ENCODE measurements around the gene SEMA3C.

SEMA3C gene

GRCh38 chr7:80807166-80807900, 111.5 kb downstream of the SEMA3C start:
- Histone ChIP-seq H3K27me3 (ENCODE audit: control insufficient read depth in 3 of 3, insufficient read depth in 3 of 3, low read depth in 1 of 3, low read length in 3 of 3) (no peaks in the 10 kb centered on the region), H3K36me3 (replicated peaks in 1 of 2; ENCODE audit: control insufficient read depth in 2 of 2, insufficient read depth in 2 of 2, low read length in 2 of 2) (peaks cover 0 to 10% of the 10 kb centered on the region in 2 donors), H3K79me1 (ENCODE audit: low read depth, low read length) (no peaks in the 10 kb centered on the region), H2BK5ac (ENCODE audit: low read length) (no peak overlapping the region), H3K18ac (ENCODE audit: low read length) (no peak overlapping the region), H3K4me2 (ENCODE audit: insufficient read depth, low read length, poor library complexity, severe bottlenecking) (no peak overlapping the region), H2BK12ac (ENCODE audit: low read length) (no peak overlapping the region), H3K4me3 (ENCODE audit: low read length in 2 of 2) (no peak overlapping the region), H3K9ac (ENCODE audit: low read depth, low read length, poor library complexity) (no peak overlapping the region), H4K8ac (ENCODE audit: low read depth, low read length) (no peak overlapping the region), H2AK5ac (ENCODE audit: low read depth, low read length) (no peak overlapping the region), H3K14ac (ENCODE audit: low read length) (no peak overlapping the region), H2BK120ac (ENCODE audit: low read depth, low read length) (no peak overlapping the region), H4K91ac (ENCODE audit: low read depth, low read length, poor library complexity) (no peak overlapping the region), H3K4ac (ENCODE audit: low read length) (no peak overlapping the region), H3K27ac (replicated peaks; ENCODE audit: low read length) (no peak overlapping the region), H2AFZ (ENCODE audit: low read length) (no peak overlapping the region), H3K9me3 (replicated peaks in 1 of 2; ENCODE audit: control insufficient read depth in 2 of 2, insufficient read depth in 1 of 2, low read depth in 1 of 2, low read length in 2 of 2) (peaks cover 0 to 6% of the 10 kb centered on the region in 2 donors), H3K4me1 (ENCODE audit: control insufficient read depth in 2 of 2, insufficient read depth in 1 of 2, low read depth in 1 of 2, low read length in 2 of 2) (no peaks in the 10 kb centered on the region), H3K23ac (ENCODE audit: low read depth, low read length, poor library complexity) (no peak overlapping the region), H2BK15ac (ENCODE audit: low read length) (no peak overlapping the region)
- no peak for DNase-seq (ENCODE audit: low spot score)
- no CpG with 5 or more reads among the region's 3 CpGs for WGBS, 2 donors (ENCODE audit: extremely low coverage in 2 of 2, insufficient read length in 2 of 2, insufficient replicate concordance in 1 of 2)

DNA sequence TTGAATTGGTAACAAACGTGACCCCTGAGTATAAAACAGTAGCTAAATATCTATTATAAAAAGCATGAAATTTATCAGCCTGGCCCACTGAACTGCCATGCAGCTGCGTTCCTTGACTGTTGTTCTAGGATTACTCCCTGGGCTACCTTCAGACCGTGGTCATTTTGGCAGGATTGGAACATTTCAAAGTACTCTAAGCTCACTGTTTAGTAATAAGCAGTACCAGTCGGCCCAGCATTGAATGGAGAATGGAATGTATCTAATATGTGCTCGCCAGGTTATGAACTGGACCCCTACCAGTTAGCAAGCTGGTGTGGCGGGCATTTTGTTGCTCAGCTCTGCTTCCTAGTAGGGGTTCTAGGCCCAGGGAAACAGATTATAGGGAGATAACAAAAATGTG, 112.2 kb downstream of the SEMA3C start:
- Histone ChIP-seq H2BK120ac (ENCODE audit: low read depth, low read length) (no peak overlapping the region), H3K27me3 (ENCODE audit: control insufficient read depth in 3 of 3, insufficient read depth in 3 of 3, low read depth in 1 of 3, low read length in 3 of 3) (no peaks in the 10 kb centered on the region), H3K4me3 (ENCODE audit: low read length in 2 of 2) (no peak overlapping the region), H3K79me1 (ENCODE audit: low read depth, low read length) (no peaks in the 10 kb centered on the region), H2BK12ac (ENCODE audit: low read length) (no peak overlapping the region), H2BK5ac (ENCODE audit: low read length) (no peak overlapping the region), H2AK5ac (ENCODE audit: low read depth, low read length) (no peak overlapping the region), H3K36me3 (replicated peaks in 1 of 2; ENCODE audit: control insufficient read depth in 2 of 2, insufficient read depth in 2 of 2, low read length in 2 of 2) (peaks cover 0 to 10% of the 10 kb centered on the region in 2 donors), H3K27ac (replicated peaks; ENCODE audit: low read length) (no peak overlapping the region), H3K4me2 (ENCODE audit: insufficient read depth, low read length, poor library complexity, severe bottlenecking) (no peak overlapping the region), H3K9me3 (replicated peaks in 1 of 2; ENCODE audit: control insufficient read depth in 2 of 2, insufficient read depth in 1 of 2, low read depth in 1 of 2, low read length in 2 of 2) (peaks cover 0 to 6% of the 10 kb centered on the region in 2 donors), H3K9ac (ENCODE audit: low read depth, low read length, poor library complexity) (no peak overlapping the region), H4K8ac (ENCODE audit: low read depth, low read length) (no peak overlapping the region), H2BK15ac (ENCODE audit: low read length) (no peak overlapping the region), H3K4ac (ENCODE audit: low read length) (no peak overlapping the region), H3K4me1 (ENCODE audit: control insufficient read depth in 2 of 2, insufficient read depth in 1 of 2, low read depth in 1 of 2, low read length in 2 of 2) (no peaks in the 10 kb centered on the region), H2AFZ (ENCODE audit: low read length) (no peak overlapping the region), H3K23ac (ENCODE audit: low read depth, low read length, poor library complexity) (no peak overlapping the region), H4K91ac (ENCODE audit: low read depth, low read length, poor library complexity) (no peak overlapping the region), H3K18ac (ENCODE audit: low read length) (no peak overlapping the region), H3K14ac (ENCODE audit: low read length) (no peak overlapping the region)
- WGBS, 2 donors (ENCODE audit: extremely low coverage in 2 of 2, insufficient read length in 2 of 2, insufficient replicate concordance in 1 of 2), result no CpG with 5 or more reads among the region's 6 CpGs
- DNase-seq (ENCODE audit: low spot score), result no peak

DNA sequence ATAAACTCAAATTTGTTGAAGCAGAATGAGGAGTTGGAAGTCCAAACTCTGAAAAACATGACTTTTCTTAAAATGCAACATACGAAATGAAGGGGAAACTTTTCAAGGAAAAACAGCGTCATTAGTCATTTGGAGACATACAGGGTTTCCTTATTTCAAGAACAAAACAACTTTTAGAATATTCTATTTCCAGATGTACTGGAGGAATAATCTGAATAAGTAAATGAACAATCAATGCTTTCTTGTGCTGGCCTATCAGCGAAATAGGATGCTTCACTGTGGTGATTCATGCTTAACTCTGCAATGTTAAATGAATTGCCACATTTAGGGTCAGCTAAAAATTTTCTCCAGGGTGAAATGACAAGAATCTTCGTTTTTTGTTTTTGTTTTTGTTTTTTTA, 114.3 kb downstream of the SEMA3C start:
- Histone ChIP-seq H2AK5ac (ENCODE audit: low read depth, low read length) (no peak overlapping the region), H4K91ac (ENCODE audit: low read depth, low read length, poor library complexity) (no peak overlapping the region), H2BK12ac (ENCODE audit: low read length) (no peak overlapping the region), H3K36me3 (replicated peaks in 1 of 2; ENCODE audit: control insufficient read depth in 2 of 2, insufficient read depth in 2 of 2, low read length in 2 of 2) (peaks cover 0 to 10% of the 10 kb centered on the region in 2 donors), H3K14ac (ENCODE audit: low read length) (no peak overlapping the region), H4K8ac (ENCODE audit: low read depth, low read length) (no peak overlapping the region), H3K9me3 (replicated peaks in 1 of 2; ENCODE audit: control insufficient read depth in 2 of 2, insufficient read depth in 1 of 2, low read depth in 1 of 2, low read length in 2 of 2) (peaks cover 0 to 3% of the 10 kb centered on the region in 2 donors), H3K4me1 (ENCODE audit: control insufficient read depth in 2 of 2, insufficient read depth in 1 of 2, low read depth in 1 of 2, low read length in 2 of 2) (no peaks in the 10 kb centered on the region), H3K4ac (ENCODE audit: low read length) (no peak overlapping the region), H2BK120ac (ENCODE audit: low read depth, low read length) (no peak overlapping the region), H3K4me3 (ENCODE audit: low read length in 2 of 2) (no peak overlapping the region), H3K4me2 (ENCODE audit: insufficient read depth, low read length, poor library complexity, severe bottlenecking) (no peak overlapping the region), H2AFZ (ENCODE audit: low read length) (no peak overlapping the region), H3K79me1 (ENCODE audit: low read depth, low read length) (no peaks in the 10 kb centered on the region), H3K27ac (replicated peaks; ENCODE audit: low read length) (no peak overlapping the region), H3K9ac (ENCODE audit: low read depth, low read length, poor library complexity) (no peak overlapping the region), H3K18ac (ENCODE audit: low read length) (no peak overlapping the region), H2BK5ac (ENCODE audit: low read length) (no peak overlapping the region), H2BK15ac (ENCODE audit: low read length) (no peak overlapping the region), H3K27me3 (ENCODE audit: control insufficient read depth in 3 of 3, insufficient read depth in 3 of 3, low read depth in 1 of 3, low read length in 3 of 3) (no peaks in the 10 kb centered on the region), H3K23ac (ENCODE audit: low read depth, low read length, poor library complexity) (no peak overlapping the region)
- no CpG with 5 or more reads among the region's 4 CpGs for WGBS, 2 donors (ENCODE audit: extremely low coverage in 2 of 2, insufficient read length in 2 of 2, insufficient replicate concordance in 1 of 2)
- no peak for DNase-seq (ENCODE audit: low spot score)

DNA sequence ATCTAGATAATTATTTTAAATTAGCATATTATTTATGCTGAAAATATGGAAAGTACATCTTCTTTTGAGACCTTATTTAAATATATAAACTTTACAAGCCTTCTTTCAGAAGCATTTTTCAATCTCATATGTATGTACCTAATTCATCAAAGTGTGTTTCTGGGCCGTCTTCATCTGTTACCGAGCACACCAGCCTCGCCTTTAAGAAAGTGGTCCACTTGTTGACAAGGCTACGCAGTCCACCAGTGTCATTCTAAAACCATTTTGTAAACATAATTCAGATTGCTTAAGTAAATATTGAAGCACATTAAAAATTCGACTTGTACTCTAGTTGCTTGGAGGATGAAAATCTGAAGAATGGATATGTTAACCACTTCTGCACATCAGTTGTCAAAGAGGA, 116.3 kb downstream of the SEMA3C start:
- no CpG with 5 or more reads among the region's 5 CpGs for WGBS, 2 donors (ENCODE audit: extremely low coverage in 2 of 2, insufficient read length in 2 of 2, insufficient replicate concordance in 1 of 2)
- no peak overlapping the region for H4K8ac ChIP-seq (ENCODE audit: low read depth, low read length)
- H3K27ac ChIP-seq (replicated peaks; ENCODE audit: low read length), result no peak overlapping the region
- no peak overlapping the region for H2AK5ac ChIP-seq (ENCODE audit: low read depth, low read length)
- no peak overlapping the region for H3K4ac ChIP-seq (ENCODE audit: low read length)
- H2BK15ac ChIP-seq (ENCODE audit: low read length), result no peak overlapping the region
- no peak overlapping the region for H3K4me3 ChIP-seq (ENCODE audit: low read length in 2 of 2)
- no peak overlapping the region for H2BK120ac ChIP-seq (ENCODE audit: low read depth, low read length)
- H3K18ac ChIP-seq (ENCODE audit: low read length), result no peak overlapping the region
- H2AFZ ChIP-seq (ENCODE audit: low read length), result no peak overlapping the region
- no peak overlapping the region for H3K9ac ChIP-seq (ENCODE audit: low read depth, low read length, poor library complexity)
- peaks cover 0 to 10% of the 10 kb centered on the region in 2 donors for H3K36me3 ChIP-seq (replicated peaks in 1 of 2; ENCODE audit: control insufficient read depth in 2 of 2, insufficient read depth in 2 of 2, low read length in 2 of 2)
- H3K4me1 ChIP-seq (ENCODE audit: control insufficient read depth in 2 of 2, insufficient read depth in 1 of 2, low read depth in 1 of 2, low read length in 2 of 2), result no peaks in the 10 kb centered on the region
- H3K23ac ChIP-seq (ENCODE audit: low read depth, low read length, poor library complexity), result no peak overlapping the region
- no peak overlapping the region for H2BK5ac ChIP-seq (ENCODE audit: low read length)
- no peaks in the 10 kb centered on the region for H3K79me1 ChIP-seq (ENCODE audit: low read depth, low read length)
- no peak for DNase-seq (ENCODE audit: low spot score)
- H2BK12ac ChIP-seq (ENCODE audit: low read length), result no peak overlapping the region
- no peak overlapping the region for H3K4me2 ChIP-seq (ENCODE audit: insufficient read depth, low read length, poor library complexity, severe bottlenecking)
- H3K27me3 ChIP-seq (ENCODE audit: control insufficient read depth in 3 of 3, insufficient read depth in 3 of 3, low read depth in 1 of 3, low read length in 3 of 3), result no peaks in the 10 kb centered on the region
- H3K9me3 ChIP-seq (replicated peaks in 1 of 2; ENCODE audit: control insufficient read depth in 2 of 2, insufficient read depth in 1 of 2, low read depth in 1 of 2, low read length in 2 of 2), result no peaks in the 10 kb centered on the region
- H4K91ac ChIP-seq (ENCODE audit: low read depth, low read length, poor library complexity), result no peak overlapping the region
- H3K14ac ChIP-seq (ENCODE audit: low read length), result no peak overlapping the region
